Posterior cingulate gyrus (tissue), 11 donors: ENCODE data around the gene FGF8.

Experiments
- DNase-seq, 10 donors: peaks; one replicate each; pipeline versions ENCODE4 v3.0.0 to v3.0.0-alpha.2; 2020 to 2021; ENCODE audit warnings: mixed read lengths in 3 of 10
- intact Hi-C: fragments of 100-400 bp; cut with DNase I; formaldehyde crosslinking; loops from one replicate; pipeline ENCODE4 v1.15.1; 2023

FGF8 gene

GRCh38 chr10:101775273-101776160 is at the start of gene FGF8:
FGF8 (minus strand) TSS chr10:101776114; CDS start chr10:101775900, 214 bp downstream.
- intact Hi-C loops: no loop called here

GRCh38 chr10:101824736-101825135 is 48.8 kb upstream of the FGF8 start:
- intact Hi-C loops: no loop called here
- no peak for DNase-seq

More at GRCh38 chr10:101775273-101776160, at the start of gene FGF8:
- peak in 1 of 10 donors; percentile 74 for DNase-seq

GRCh38 chr10:101818872-101819633 is 43.1 kb upstream of the FGF8 start:
- intact Hi-C loops: no loop called here
- DNase-seq: peak in 2 of 10 donors; percentile 32 to 84

- DNase-seq: peak; percentile 93 to 99 (median 97)
- intact Hi-C loops: no loop called here
Measured at GRCh38 chr10:101818119-101818871, 42.4 kb upstream of the FGF8 start, which contains the start of gene OGA. OGA (minus strand) TSS chr10:101818444; CDS start chr10:101818022, 422 bp downstream.

- intact Hi-C loops: no loop called here
- DNase-seq: peak in 8 of 10 donors; percentile 41 to 93 (median 54)
Measured at GRCh38 chr10:101817337-101818118, 41.6 kb upstream of the FGF8 start.

GRCh38 chr10:101816913-101817336 is 41.0 kb upstream of the FGF8 start:
- DNase-seq: no peak
- intact Hi-C loops: no loop called here

GRCh38 chr10:101816376-101816775 is 40.5 kb upstream of the FGF8 start:
- intact Hi-C loops: no loop called here
- no peak for DNase-seq

GRCh38 chr10:101814466-101815071 is 38.7 kb upstream of the FGF8 start:
- no peak for DNase-seq
- intact Hi-C loops: no loop called here

- DNase-seq: no peak
Measured at GRCh38 chr10:101812606-101813005, 36.7 kb upstream of the FGF8 start.

GRCh38 chr10:101807158-101807557 is 31.2 kb upstream of the FGF8 start:
- intact Hi-C loops: no loop called here
- no peak for DNase-seq

More at GRCh38 chr10:101812606-101813005, 36.7 kb upstream of the FGF8 start:
- intact Hi-C loops: no loop called here

- no peak for DNase-seq
- intact Hi-C loops: no loop called here
Measured at GRCh38 chr10:101803511-101803910, 27.6 kb upstream of the FGF8 start.

- DNase-seq: no peak
- intact Hi-C loops: no loop called here
Measured at GRCh38 chr10:101797403-101798059, 21.6 kb upstream of the FGF8 start.

GRCh38 chr10:101793526-101793925 is 17.6 kb upstream of the FGF8 start:
- DNase-seq: no peak
- intact Hi-C loops: no loop called here

GRCh38 chr10:101789686-101790085 is 13.8 kb upstream of the FGF8 start:
- intact Hi-C loops: loop anchor here (10.0 kb wide), 1 partner anchor 575 kb away; no protein-coding TSS in a partner anchor
- DNase-seq: no peak

GRCh38 chr10:101789231-101789630 is 13.3 kb upstream of the FGF8 start:
- intact Hi-C loops: loop anchor here (10.0 kb wide), 1 partner anchor 574 kb away; no protein-coding TSS in a partner anchor
- peak in 1 of 10 donors; percentile 52 for DNase-seq

GRCh38 chr10:101785801-101786200 is 9.9 kb upstream of the FGF8 start:
- intact Hi-C loops: loop anchor here (10.0 kb wide), 1 partner anchor 571 kb away; no protein-coding TSS in a partner anchor
- DNase-seq: no peak

- DNase-seq: no peak
- intact Hi-C loops: loop anchor here (10.0 kb wide), 1 partner anchor 570 kb away; no protein-coding TSS in a partner anchor
Measured at GRCh38 chr10:101784558-101784957, 8.6 kb upstream of the FGF8 start.

GRCh38 chr10:101783736-101784118 is 7.8 kb upstream of the FGF8 start:
- intact Hi-C loops: loop anchor here (10.0 kb wide), 1 partner anchor 569 kb away; no protein-coding TSS in a partner anchor
- DNase-seq: peak in 1 of 10 donors; percentile 61
